NCI-H510A treated with DMSO at 0.1 percent for 48 hours (cell line): ENCODE results near the gene DMPK.
"Not testable (repeated sequence)": the region's sequence is repeated elsewhere in the genome, so short reads cannot be mapped to it uniquely, and the experiment has no call there.

ENCODE experiments used
- DNase-seq: peaks from one replicate; lab custom pipeline; 2025; lab: John Stamatoyannopoulos, UW

Gene DMPK

GRCh38 chr19:45769821-45770191 is 12.5 kb downstream of the DMPK start:
- DNase-seq, result no peak

- peak; percentile 98 for DNase-seq
These were observed 13.1 kb downstream of the DMPK start, which contains the start of gene SIX5 for GRCh38 chr19:45768984-45769782. Gene SIX5 (minus strand): TSS chr19:45769252. CDS start chr19:45768844, 408 bp downstream.

GRCh38 chr19:45768655-45768983 is 13.7 kb downstream of the DMPK start:
- peak; percentile 45 for DNase-seq

- DNase-seq, result peak; percentile 38
These were observed 14.2 kb downstream of the DMPK start for GRCh38 chr19:45767881-45768654.

- peak; percentile 73 for DNase-seq
These were observed 14.8 kb downstream of the DMPK start for GRCh38 chr19:45767410-45767880.

- DNase-seq, result no peak
These were observed 15.4 kb downstream of the DMPK start for GRCh38 chr19:45766869-45767346.

- DNase-seq, result no peak
These were observed 15.9 kb downstream of the DMPK start for GRCh38 chr19:45766296-45766868.

GRCh38 chr19:45765702-45766295 is 16.5 kb downstream of the DMPK start:
- no peak for DNase-seq

- no peak for DNase-seq
These were observed 17.2 kb downstream of the DMPK start for GRCh38 chr19:45764945-45765701.

- DNase-seq, result no peak
These were observed 17.8 kb downstream of the DMPK start for GRCh38 chr19:45764475-45764874.

- DNase-seq, result no peak
These were observed 18.5 kb downstream of the DMPK start for GRCh38 chr19:45763691-45764294.

- DNase-seq, result no peak
These were observed 19.2 kb downstream of the DMPK start for GRCh38 chr19:45762870-45763631.

GRCh38 chr19:45761714-45762113 is 20.6 kb downstream of the DMPK start:
- no peak for DNase-seq

- DNase-seq, result no peak
These were observed 23.4 kb downstream of the DMPK start for GRCh38 chr19:45758921-45759320.

GRCh38 chr19:45757695-45758094 is 24.6 kb downstream of the DMPK start:
- DNase-seq, result no peak

GRCh38 chr19:45754323-45754722 is 28.0 kb downstream of the DMPK start:
- DNase-seq, result no peak

- no peak for DNase-seq
These were observed 28.7 kb downstream of the DMPK start for GRCh38 chr19:45753548-45753947.

- no peak for DNase-seq
These were observed 29.7 kb downstream of the DMPK start for GRCh38 chr19:45752639-45753038.

- DNase-seq, result not testable (repeated sequence)
These were observed 30.8 kb downstream of the DMPK start for GRCh38 chr19:45751483-45751882.

- DNase-seq, result no peak
These were observed 34.8 kb downstream of the DMPK start for GRCh38 chr19:45747513-45747912.
